ENCODE measurements around the gene KIAA1671. TPM values are rescaled to one million over a fixed set of nuclear protein-coding genes. Genes with fewer than 3 reads are reported as not detected.

KIAA1671 gene
- total RNA-seq, 1 donor from 2014 or later: 62.1 TPM

DNA sequence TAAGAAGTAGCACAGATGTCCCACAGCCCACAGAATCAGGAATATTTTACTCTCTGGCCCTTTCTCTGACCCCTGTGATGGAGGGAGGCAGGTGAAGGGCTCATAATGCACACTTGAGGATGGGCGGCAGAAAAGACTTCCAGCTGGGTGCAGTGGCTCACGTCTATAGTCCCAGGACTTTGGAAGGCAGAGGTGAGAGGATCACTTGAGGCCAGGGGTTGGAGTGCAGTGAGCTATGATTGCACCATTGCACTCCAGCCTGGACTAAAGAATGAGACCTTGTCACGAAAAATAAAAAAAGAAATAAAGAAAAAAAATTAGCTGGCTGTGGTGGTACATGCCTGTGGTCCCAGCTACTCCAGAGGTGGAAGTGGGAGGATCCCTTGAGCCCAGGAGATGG, 233.6 kb downstream of the KIAA1671 start:
- TF ChIP-seq CTCF (IDR thresholded peaks at IDR 0.05; ENCODE audit: unreplicated experiment): no peak
- Mint-ChIP-seq H3K4me3 (ENCODE audit: low read depth) (no peak overlapping the region), H3K9me3 (ENCODE audit: low read depth) (no peaks in the 10 kb centered on the region), H3K36me3 (ENCODE audit: insufficient read depth) (peaks cover 44% of the 10 kb centered on the region), H3K27ac (no peak overlapping the region), H3K4me1 (ENCODE audit: low read depth) (no peaks in the 10 kb centered on the region), H3K27me3 (no peaks in the 10 kb centered on the region)
- no peak for DNase-seq (ENCODE audit: low spot score, unreplicated experiment)

- Mint-ChIP-seq H3K27ac (no peak overlapping the region), H3K9me3 (ENCODE audit: low read depth) (no peaks in the 10 kb centered on the region), H3K4me3 (ENCODE audit: low read depth) (no peak overlapping the region), H3K36me3 (ENCODE audit: insufficient read depth) (peaks cover 42% of the 10 kb centered on the region), H3K27me3 (no peaks in the 10 kb centered on the region), H3K4me1 (ENCODE audit: low read depth) (no peaks in the 10 kb centered on the region)
- no peak for DNase-seq (ENCODE audit: low spot score, unreplicated experiment)
- TF ChIP-seq CTCF (IDR thresholded peaks at IDR 0.05; ENCODE audit: unreplicated experiment): no peak
Observed at GRCh38 chr22:25187469-25187868, 235.0 kb downstream of the KIAA1671 start.

DNA sequence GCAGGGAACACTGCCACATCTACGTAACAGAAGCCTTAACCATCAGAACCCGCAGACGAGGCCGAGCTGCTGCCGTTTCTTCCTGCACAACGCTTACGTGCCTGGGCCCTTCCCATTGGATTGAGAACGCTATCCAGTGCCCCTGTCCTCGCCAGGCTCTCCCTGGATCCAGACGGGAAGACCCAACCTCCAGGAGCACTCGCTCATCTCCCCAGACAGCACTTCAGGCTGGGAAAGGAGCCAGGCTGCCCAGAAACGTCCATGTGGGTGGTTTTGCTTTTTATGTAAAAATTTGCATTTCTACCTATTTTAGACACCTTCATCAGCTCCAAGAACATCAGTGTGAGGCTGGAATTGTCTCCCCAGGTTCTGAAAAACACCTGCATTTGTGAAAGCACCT, 239.9 kb downstream of the KIAA1671 start:
- TF ChIP-seq CTCF (IDR thresholded peaks at IDR 0.05; ENCODE audit: unreplicated experiment): no peak
- Mint-ChIP-seq H3K27ac (no peak overlapping the region), H3K4me1 (ENCODE audit: low read depth) (no peaks in the 10 kb centered on the region), H3K4me3 (ENCODE audit: low read depth) (no peak overlapping the region), H3K9me3 (ENCODE audit: low read depth) (no peaks in the 10 kb centered on the region), H3K27me3 (no peaks in the 10 kb centered on the region), H3K36me3 (ENCODE audit: insufficient read depth) (peaks cover 27% of the 10 kb centered on the region)
- DNase-seq (ENCODE audit: low spot score, unreplicated experiment): no peak

GRCh38 chr22:25193130-25193529, 240.6 kb downstream of the KIAA1671 start:
- peaks cover 26% of the 10 kb centered on the region for H3K36me3 Mint-ChIP-seq (ENCODE audit: insufficient read depth)
- no peak overlapping the region for H3K27ac Mint-ChIP-seq
- no peak for TF ChIP-seq CTCF (IDR thresholded peaks at IDR 0.05; ENCODE audit: unreplicated experiment)
- H3K4me3 Mint-ChIP-seq (ENCODE audit: low read depth): no peak overlapping the region
- no peak for DNase-seq (ENCODE audit: low spot score, unreplicated experiment)
- H3K4me1 Mint-ChIP-seq (ENCODE audit: low read depth): no peaks in the 10 kb centered on the region
- no peaks in the 10 kb centered on the region for H3K9me3 Mint-ChIP-seq (ENCODE audit: low read depth)
- H3K27me3 Mint-ChIP-seq: no peaks in the 10 kb centered on the region

GRCh38 chr22:25193548-25193947, 241.0 kb downstream of the KIAA1671 start:
- no peak for DNase-seq (ENCODE audit: low spot score, unreplicated experiment)
- Mint-ChIP-seq H3K27me3 (no peaks in the 10 kb centered on the region), H3K36me3 (ENCODE audit: insufficient read depth) (peaks cover 26% of the 10 kb centered on the region), H3K4me3 (ENCODE audit: low read depth) (no peak overlapping the region), H3K27ac (no peak overlapping the region), H3K9me3 (ENCODE audit: low read depth) (no peaks in the 10 kb centered on the region), H3K4me1 (ENCODE audit: low read depth) (no peaks in the 10 kb centered on the region)
- no peak for TF ChIP-seq CTCF (IDR thresholded peaks at IDR 0.05; ENCODE audit: unreplicated experiment)
